Measurements from ENCODE around the gene DHRS7.

DHRS7 gene

GRCh38 chr14:60178164-60178563 is 13.0 kb upstream of the DHRS7 start:
- ChIA-PET CTCF (no interaction called here), POLR2A (ENCODE audit: low non-redundant PET) (no interaction called here)
- TF ChIP-seq CTCF (conservative IDR thresholded peaks at IDR 0.05; ENCODE audit: low read depth), result no peak
- no peak overlapping the region for H3K27ac ChIP-seq
- DNase-seq (ENCODE audit: low spot score), result no peak

DNA sequence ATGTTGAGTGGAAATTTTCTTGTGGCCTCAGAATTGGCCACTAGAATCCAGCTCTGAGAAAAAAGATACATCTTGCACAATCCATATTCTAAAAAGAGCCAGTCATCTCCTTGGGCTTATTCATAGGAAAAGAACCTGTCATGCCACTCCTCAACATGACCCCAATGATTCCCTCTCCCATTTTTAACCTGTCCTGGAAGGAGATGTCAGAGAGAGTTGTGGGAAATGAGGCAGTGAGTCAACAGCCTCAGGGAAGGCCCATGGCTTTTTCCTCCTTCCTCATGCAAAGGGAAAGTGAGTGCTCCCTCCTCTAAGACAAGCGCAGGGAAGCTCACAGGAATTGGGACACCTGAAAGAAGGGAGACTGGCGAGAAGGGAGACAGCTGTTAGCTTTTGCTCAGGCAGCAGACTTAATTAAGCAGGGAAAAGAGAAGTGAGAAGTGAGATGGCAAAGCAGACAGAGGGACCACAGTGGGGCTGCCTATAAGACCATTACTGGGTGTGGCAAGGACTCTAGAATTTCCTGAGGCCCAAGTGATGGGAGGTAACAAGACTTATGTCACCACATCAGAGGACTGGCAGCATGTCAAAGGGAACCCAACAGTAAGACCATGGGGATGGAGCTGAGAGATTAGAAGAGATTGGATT is 10.2 kb upstream of the DHRS7 start:
- CTCF ChIA-PET, result interaction anchor here (1.1 kb wide), 1 partner anchor 10 kb away, joined by 3 read pairs; the partner anchor contains the start of gene DHRS7
- TF ChIP-seq CTCF (conservative IDR thresholded peaks at IDR 0.05; ENCODE audit: low read depth), result no peak
- peak; percentile 56 for DNase-seq (ENCODE audit: low spot score)
- peak overlapping the region; percentile 27; the same call in 1 of the 2 replicates for H3K27ac ChIP-seq
- POLR2A ChIA-PET (ENCODE audit: low non-redundant PET), result no interaction called here

- DNase-seq (ENCODE audit: low spot score), result no peak
- no peak for TF ChIP-seq CTCF (conservative IDR thresholded peaks at IDR 0.05; ENCODE audit: low read depth)
- no peak overlapping the region for H3K27ac ChIP-seq
- ChIA-PET POLR2A (ENCODE audit: low non-redundant PET) (no interaction called here), CTCF (interaction anchor here (1.1 kb wide), 1 partner anchor 9 kb away, joined by 3 read pairs; the partner anchor contains the start of gene DHRS7)
Measured at GRCh38 chr14:60174352-60175254, 9.4 kb upstream of the DHRS7 start.

GRCh38 chr14:60171690-60172089 is 6.5 kb upstream of the DHRS7 start:
- ChIA-PET POLR2A (ENCODE audit: low non-redundant PET) (no interaction called here), CTCF (no interaction called here)
- no peak overlapping the region for H3K27ac ChIP-seq
- TF ChIP-seq CTCF (conservative IDR thresholded peaks at IDR 0.05; ENCODE audit: low read depth), result no peak
- no peak for DNase-seq (ENCODE audit: low spot score)

GRCh38 chr14:60170948-60171347 is 5.8 kb upstream of the DHRS7 start:
- ChIA-PET CTCF (no interaction called here), POLR2A (ENCODE audit: low non-redundant PET) (no interaction called here)
- no peak for TF ChIP-seq CTCF (conservative IDR thresholded peaks at IDR 0.05; ENCODE audit: low read depth)
- H3K27ac ChIP-seq, result no peak overlapping the region
- no peak for DNase-seq (ENCODE audit: low spot score)

DNA sequence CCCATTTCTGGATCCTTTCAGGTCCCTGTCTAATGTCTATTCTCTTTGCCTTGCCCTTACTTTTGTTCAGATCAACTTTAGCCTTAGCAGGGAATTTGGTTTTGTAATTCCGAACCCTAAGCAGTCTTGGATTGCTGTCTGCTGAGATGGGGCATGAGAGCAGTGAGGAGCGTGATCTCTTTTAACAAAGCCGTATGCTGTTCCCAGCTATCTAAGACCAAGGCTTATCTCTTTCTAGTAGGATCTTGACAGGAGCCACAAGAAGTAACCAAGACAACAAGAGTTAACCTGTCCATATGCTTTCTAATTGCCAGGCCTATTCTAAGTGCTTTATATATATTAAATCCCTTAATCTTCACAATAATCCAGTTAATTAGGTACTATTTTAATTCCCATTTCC is 4.5 kb upstream of the DHRS7 start:
- no peak overlapping the region for H3K27ac ChIP-seq
- ChIA-PET CTCF (no interaction called here), POLR2A (ENCODE audit: low non-redundant PET) (no interaction called here)
- DNase-seq (ENCODE audit: low spot score), result no peak
- no peak for TF ChIP-seq CTCF (conservative IDR thresholded peaks at IDR 0.05; ENCODE audit: low read depth)
